Activated CD8-positive, alpha-beta memory T cell treated with anti-CD3 and anti-CD28 coated beads, Interleukin-2, amount 10 ng/mL, durations not matched to agents 7 days and 5 days (primary cell): ENCODE measurements around the gene PRDM5. TPM values are rescaled to one million over a fixed set of nuclear protein-coding genes. Genes with fewer than 3 reads are reported as not detected.

Experiments used
- ATAC-seq: fragments of 150-1000 bp; cut with Tn5 transposase; one replicate; pipeline ENCODE4 v1.10.0; 2021; ENCODE audit warnings: moderate library complexity
- CTCF ChIA-PET: fragments of 350-600 bp; sonication (Branson Sonifier 250); formaldehyde crosslinking; loops from one replicate; lab custom pipeline; 2021; ENCODE audit warnings: antibody characterized with exemption; lab: Charles Lee
- DNase-seq: peaks from one replicate; pipeline ENCODE4 v3.0.0-alpha.2; 2020
- H3K27ac Mint-ChIP-seq: one replicate; pipeline ENCODE4 v1.8.0; 2021; ENCODE audit warnings: mild to moderate bottlenecking, mixed read lengths
- H3K27me3 Mint-ChIP-seq: one replicate; pipeline ENCODE4 v1.8.0; 2021; ENCODE audit warnings: mixed read lengths
- H3K36me3 Mint-ChIP-seq: one replicate; pipeline ENCODE4 v1.8.0; 2021; ENCODE audit warnings: mild to moderate bottlenecking, mixed read lengths
- H3K4me1 Mint-ChIP-seq: one replicate; pipeline ENCODE4 v1.8.0; 2021; ENCODE audit warnings: mixed read lengths
- H3K4me3 Mint-ChIP-seq: one replicate; pipeline ENCODE4 v1.8.0; 2021; ENCODE audit warnings: mild to moderate bottlenecking, moderate library complexity, mixed read lengths
- H3K9me3 Mint-ChIP-seq: one replicate; pipeline ENCODE4 v1.8.0; 2022; ENCODE audit warnings: low read depth, mixed read lengths
- total RNA-seq, 2 experiments: library from RNA; stranded (reverse); gene quantifications; one replicate each; pipeline ENCODE4 v1.2.3, GENCODE V29; 2021

PRDM5 gene
- 1 to 10 TPM in 1 of 2 experiments, not detected in 1; 1.2 TPM for total RNA-seq

GRCh38 chr4:120922381-120923206 is at the start of gene PRDM5:
TSS of gene PRDM5 (minus strand) at chr4:120922726. CDS start at chr4:120922608, 118 bp downstream.
- CTCF ChIA-PET = interaction anchor here (1.0 to 1.1 kb wide), 2 partner anchors 268 to 380 kb away, joined by 3 to 4 read pairs; no protein-coding TSS in a partner anchor
- H3K27me3 Mint-ChIP-seq = peaks cover 49% of the 10 kb centered on the region
- DNase-seq (peak; percentile 42), ATAC-seq (peak; percentile 65)
- H3K9me3 Mint-ChIP-seq = no peaks in the 10 kb centered on the region
- peaks cover 10% of the 10 kb centered on the region for H3K4me1 Mint-ChIP-seq
- peak within 1 kb of the TSS; percentile 88 for H3K4me3 Mint-ChIP-seq
- peak within 1 kb of the TSS; percentile 54 for H3K27ac Mint-ChIP-seq
- H3K36me3 Mint-ChIP-seq = no peaks in the 10 kb centered on the region

- H3K36me3 Mint-ChIP-seq = no peaks in the 10 kb centered on the region
Measured at GRCh38 chr4:120971884-120972283, 49.4 kb upstream of the PRDM5 start.

GRCh38 chr4:120965938-120966337 is 43.4 kb upstream of the PRDM5 start:
- H3K4me1 Mint-ChIP-seq = no peaks in the 10 kb centered on the region
- no peak for DNase-seq
- CTCF ChIA-PET = no interaction called here
- no peak overlapping the region for H3K4me3 Mint-ChIP-seq
- H3K9me3 Mint-ChIP-seq = no peaks in the 10 kb centered on the region
- peaks cover 9% of the 10 kb centered on the region for H3K27me3 Mint-ChIP-seq
- no peak overlapping the region for H3K27ac Mint-ChIP-seq
- ATAC-seq = no peak
- no peaks in the 10 kb centered on the region for H3K36me3 Mint-ChIP-seq

More at GRCh38 chr4:120971884-120972283, 49.4 kb upstream of the PRDM5 start:
- CTCF ChIA-PET = no interaction called here
- H3K9me3 Mint-ChIP-seq = no peaks in the 10 kb centered on the region
- no peak overlapping the region for H3K27ac Mint-ChIP-seq
- no peaks in the 10 kb centered on the region for H3K4me1 Mint-ChIP-seq
- H3K4me3 Mint-ChIP-seq = no peak overlapping the region
- DNase-seq (no peak), ATAC-seq (no peak)
- H3K27me3 Mint-ChIP-seq = peaks cover 3% of the 10 kb centered on the region

DNA sequence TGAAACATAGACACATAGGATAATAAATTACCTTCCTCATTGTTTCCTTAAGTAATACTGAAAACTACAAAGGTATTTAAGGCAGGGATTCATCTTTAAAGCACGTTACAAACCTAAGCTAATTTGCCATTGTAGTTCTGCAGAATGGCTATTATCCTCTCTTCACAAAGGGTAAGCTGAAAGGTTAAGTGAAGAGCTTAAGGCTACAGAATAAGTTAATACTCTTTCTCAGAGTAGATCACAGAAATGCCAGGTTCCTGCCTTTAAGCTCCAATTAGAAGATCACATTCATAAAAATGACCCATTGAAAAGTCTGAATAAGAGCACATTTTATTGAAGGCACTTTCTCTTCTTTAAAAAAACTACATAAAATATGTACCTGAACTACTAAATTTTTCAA is 42.1 kb upstream of the PRDM5 start:
- DNase-seq (no peak), ATAC-seq (no peak)
- H3K9me3 Mint-ChIP-seq = no peaks in the 10 kb centered on the region
- no peaks in the 10 kb centered on the region for H3K4me1 Mint-ChIP-seq
- H3K27me3 Mint-ChIP-seq = peaks cover 9% of the 10 kb centered on the region
- H3K36me3 Mint-ChIP-seq = no peaks in the 10 kb centered on the region
- no peak overlapping the region for H3K27ac Mint-ChIP-seq
- CTCF ChIA-PET = interaction anchor here (1.4 kb wide), 1 partner anchor 13 kb away, joined by 5 read pairs; no protein-coding TSS in a partner anchor
- no peak overlapping the region for H3K4me3 Mint-ChIP-seq

- peaks cover 6% of the 10 kb centered on the region for H3K27me3 Mint-ChIP-seq
- H3K27ac Mint-ChIP-seq = no peak overlapping the region
- CTCF ChIA-PET = no interaction called here
- DNase-seq (no peak), ATAC-seq (no peak)
- no peaks in the 10 kb centered on the region for H3K4me1 Mint-ChIP-seq
- H3K36me3 Mint-ChIP-seq = no peaks in the 10 kb centered on the region
- no peak overlapping the region for H3K4me3 Mint-ChIP-seq
- no peaks in the 10 kb centered on the region for H3K9me3 Mint-ChIP-seq
Measured at GRCh38 chr4:120963449-120963848, 40.9 kb upstream of the PRDM5 start.

GRCh38 chr4:120960656-120961267 is 38.2 kb upstream of the PRDM5 start:
- Mint-ChIP-seq H3K4me1 (no peaks in the 10 kb centered on the region), H3K4me3 (no peak overlapping the region), H3K27me3 (peaks cover 7% of the 10 kb centered on the region), H3K36me3 (no peaks in the 10 kb centered on the region), H3K27ac (no peak overlapping the region), H3K9me3 (no peaks in the 10 kb centered on the region)
- no peak for DNase-seq
- no peak for ATAC-seq
- CTCF ChIA-PET = no interaction called here

- Mint-ChIP-seq H3K4me3 (no peak overlapping the region), H3K36me3 (peaks cover 2% of the 10 kb centered on the region), H3K27ac (no peak overlapping the region), H3K27me3 (peaks cover 13% of the 10 kb centered on the region), H3K9me3 (peaks cover 2% of the 10 kb centered on the region), H3K4me1 (no peaks in the 10 kb centered on the region)
- DNase-seq (no peak), ATAC-seq (no peak)
- CTCF ChIA-PET = no interaction called here
Measured at GRCh38 chr4:120948382-120948781, 25.9 kb upstream of the PRDM5 start.

DNA sequence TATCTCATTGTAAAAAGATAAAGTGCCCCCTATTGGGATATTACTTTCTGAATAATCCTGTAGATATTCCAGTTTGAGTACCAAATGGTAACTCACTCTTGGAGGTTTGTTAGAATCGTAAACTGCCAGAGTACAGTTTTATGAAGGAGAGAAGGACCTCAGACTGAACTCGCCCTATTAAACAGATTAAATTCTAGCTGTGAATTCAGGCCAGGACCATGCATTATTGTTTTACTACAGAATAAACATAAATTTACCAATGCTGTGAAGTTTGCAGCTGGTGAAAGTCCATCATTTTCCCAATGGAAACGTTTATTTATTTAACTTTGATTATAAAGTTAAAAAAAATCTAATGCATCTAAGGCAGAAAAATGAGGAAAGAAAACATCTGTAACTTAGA is 20.2 kb upstream of the PRDM5 start:
- CTCF ChIA-PET = no interaction called here
- no peaks in the 10 kb centered on the region for H3K4me1 Mint-ChIP-seq
- no peak for DNase-seq
- H3K4me3 Mint-ChIP-seq = no peak overlapping the region
- H3K36me3 Mint-ChIP-seq = no peaks in the 10 kb centered on the region
- no peak overlapping the region for H3K27ac Mint-ChIP-seq
- no peak for ATAC-seq
- H3K27me3 Mint-ChIP-seq = peaks cover 20% of the 10 kb centered on the region
- H3K9me3 Mint-ChIP-seq = no peaks in the 10 kb centered on the region

GRCh38 chr4:120940547-120940946 is 18.0 kb upstream of the PRDM5 start:
- H3K9me3 Mint-ChIP-seq = peaks cover 2% of the 10 kb centered on the region
- ATAC-seq (no peak), DNase-seq (no peak)
- no peaks in the 10 kb centered on the region for H3K4me1 Mint-ChIP-seq
- H3K27ac Mint-ChIP-seq = no peak overlapping the region
- H3K27me3 Mint-ChIP-seq = peaks cover 16% of the 10 kb centered on the region
- no peak overlapping the region for H3K4me3 Mint-ChIP-seq
- CTCF ChIA-PET = no interaction called here
- H3K36me3 Mint-ChIP-seq = no peaks in the 10 kb centered on the region

- Mint-ChIP-seq H3K27me3 (peaks cover 13% of the 10 kb centered on the region), H3K36me3 (no peaks in the 10 kb centered on the region), H3K4me3 (no peak overlapping the region), H3K9me3 (peaks cover 2% of the 10 kb centered on the region), H3K4me1 (no peaks in the 10 kb centered on the region), H3K27ac (no peak overlapping the region)
- CTCF ChIA-PET = no interaction called here
- DNase-seq = no peak
- no peak for ATAC-seq
Measured at GRCh38 chr4:120939693-120940092, 17.2 kb upstream of the PRDM5 start.

GRCh38 chr4:120929847-120930246 is 7.3 kb upstream of the PRDM5 start:
- CTCF ChIA-PET = no interaction called here
- ATAC-seq = no peak
- H3K27me3 Mint-ChIP-seq = peaks cover 29% of the 10 kb centered on the region
- H3K27ac Mint-ChIP-seq = no peak overlapping the region
- peaks cover 7% of the 10 kb centered on the region for H3K4me1 Mint-ChIP-seq
- DNase-seq = no peak
- H3K9me3 Mint-ChIP-seq = no peaks in the 10 kb centered on the region
- H3K4me3 Mint-ChIP-seq = no peak overlapping the region
- H3K36me3 Mint-ChIP-seq = no peaks in the 10 kb centered on the region

GRCh38 chr4:120927801-120928409 is 5.4 kb upstream of the PRDM5 start:
- peaks cover 42% of the 10 kb centered on the region for H3K27me3 Mint-ChIP-seq
- H3K27ac Mint-ChIP-seq = no peak overlapping the region
- CTCF ChIA-PET = no interaction called here
- peaks cover 7% of the 10 kb centered on the region for H3K4me1 Mint-ChIP-seq
- no peak for ATAC-seq
- no peaks in the 10 kb centered on the region for H3K9me3 Mint-ChIP-seq
- H3K4me3 Mint-ChIP-seq = no peak overlapping the region
- DNase-seq = peak; percentile 45
- no peaks in the 10 kb centered on the region for H3K36me3 Mint-ChIP-seq

DNA sequence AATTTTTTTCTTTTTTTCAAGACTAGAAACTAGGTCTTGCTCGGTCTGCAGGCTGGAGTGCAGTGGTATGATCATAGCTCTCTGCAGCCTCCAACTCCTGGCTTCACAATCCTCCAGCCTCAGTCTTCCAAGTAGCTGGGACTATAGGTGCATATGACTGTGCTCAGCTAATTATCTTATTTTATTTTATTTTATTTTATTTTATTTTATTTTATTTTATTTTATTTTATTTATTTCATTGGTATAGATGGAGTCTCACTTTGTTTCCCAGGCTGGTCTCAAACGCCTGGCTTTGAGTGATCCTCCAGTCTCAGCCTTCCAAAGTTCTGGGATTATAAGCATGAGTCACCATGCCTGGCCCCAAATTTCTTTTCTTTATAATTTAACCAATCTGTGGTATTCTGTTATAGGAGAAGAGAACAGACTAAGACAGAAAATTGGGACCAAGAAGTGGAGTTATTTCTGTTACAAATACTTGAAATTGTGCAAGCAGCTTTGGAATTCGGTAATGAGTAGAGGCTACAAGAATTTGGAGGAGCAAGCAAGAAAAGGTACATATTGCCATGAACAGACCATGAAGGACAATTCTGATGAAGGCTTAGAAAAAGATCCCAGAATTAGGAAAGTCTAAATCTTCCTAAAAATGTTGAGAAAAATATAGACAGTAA is 4.0 kb upstream of the PRDM5 start:
- H3K27me3 Mint-ChIP-seq = peaks cover 45% of the 10 kb centered on the region
- ATAC-seq (no peak), DNase-seq (no peak)
- no peaks in the 10 kb centered on the region for H3K36me3 Mint-ChIP-seq
- peaks cover 12% of the 10 kb centered on the region for H3K4me1 Mint-ChIP-seq
- CTCF ChIA-PET = no interaction called here
- H3K4me3 Mint-ChIP-seq = no peak overlapping the region
- no peak overlapping the region for H3K27ac Mint-ChIP-seq
- no peaks in the 10 kb centered on the region for H3K9me3 Mint-ChIP-seq
